ENCODE results near the gene ABCB4. TPM values are rescaled to one million over a fixed set of nuclear protein-coding genes. Genes with fewer than 3 reads are reported as not detected.

ABCB4 gene
- total RNA-seq, 1 donor from 2014 or later: 2.5 TPM

- Mint-ChIP-seq H3K27ac (ENCODE audit: unreplicated experiment) (no peak overlapping the region), H3K4me3 (ENCODE audit: unreplicated experiment) (no peak overlapping the region), H3K27me3 (ENCODE audit: unreplicated experiment) (no peaks in the 10 kb centered on the region), H3K36me3 (ENCODE audit: unreplicated experiment) (no peaks in the 10 kb centered on the region), H3K9me3 (ENCODE audit: unreplicated experiment) (no peaks in the 10 kb centered on the region), H3K4me1 (ENCODE audit: low read depth, unreplicated experiment) (no peaks in the 10 kb centered on the region)
- TF ChIP-seq CTCF (IDR thresholded peaks at IDR 0.05; ENCODE audit: partially characterized antibody, unreplicated experiment): no peak
- no peak for DNase-seq
Observed at GRCh38 chr7:87482115-87482514, 6.6 kb upstream of the ABCB4 start.

DNA sequence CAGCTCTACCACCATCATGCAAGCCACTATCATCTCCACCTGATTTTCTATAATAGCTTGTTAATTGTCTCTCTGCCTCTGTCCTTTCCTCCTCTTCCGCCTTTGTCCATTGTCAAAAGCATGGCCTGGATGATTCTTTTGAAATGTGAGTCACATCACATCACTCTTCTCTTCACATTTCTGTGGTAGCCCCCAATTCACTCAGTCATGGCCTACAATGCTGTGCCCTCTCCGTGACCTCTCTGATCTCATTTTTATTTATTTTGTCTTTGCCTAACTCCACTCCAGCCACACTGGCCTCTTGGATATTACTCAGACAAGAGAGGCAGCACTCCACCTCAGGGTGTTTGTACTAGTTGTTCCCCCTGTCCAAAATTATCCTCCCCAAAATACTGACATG, 4.9 kb upstream of the ABCB4 start:
- H3K27me3 Mint-ChIP-seq (ENCODE audit: unreplicated experiment): peaks cover 3% of the 10 kb centered on the region
- H3K36me3 Mint-ChIP-seq (ENCODE audit: unreplicated experiment): no peaks in the 10 kb centered on the region
- no peaks in the 10 kb centered on the region for H3K4me1 Mint-ChIP-seq (ENCODE audit: low read depth, unreplicated experiment)
- H3K9me3 Mint-ChIP-seq (ENCODE audit: unreplicated experiment): no peaks in the 10 kb centered on the region
- no peak for TF ChIP-seq CTCF (IDR thresholded peaks at IDR 0.05; ENCODE audit: partially characterized antibody, unreplicated experiment)
- DNase-seq: no peak
- no peak overlapping the region for H3K27ac Mint-ChIP-seq (ENCODE audit: unreplicated experiment)
- no peak overlapping the region for H3K4me3 Mint-ChIP-seq (ENCODE audit: unreplicated experiment)

DNA sequence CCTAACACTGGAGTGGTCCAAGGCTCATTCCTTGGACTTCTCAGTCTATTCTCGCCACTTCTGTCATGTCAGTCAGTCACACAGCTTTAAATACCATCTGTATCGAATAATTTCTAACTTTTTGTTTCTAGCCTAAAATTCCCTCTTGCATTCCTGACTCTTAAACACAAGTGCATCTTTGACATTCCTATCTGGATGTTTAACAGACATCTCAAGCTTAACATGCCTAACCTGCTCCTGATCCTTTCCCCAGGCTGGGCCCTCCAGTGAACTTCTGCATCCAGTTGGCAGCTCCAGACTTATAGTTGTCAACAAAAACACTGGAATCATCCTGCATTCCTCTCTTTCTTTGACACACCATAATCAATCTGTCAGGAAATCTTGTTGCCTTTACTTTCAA, 4.5 kb upstream of the ABCB4 start:
- no peaks in the 10 kb centered on the region for H3K9me3 Mint-ChIP-seq (ENCODE audit: unreplicated experiment)
- peaks cover 3% of the 10 kb centered on the region for H3K27me3 Mint-ChIP-seq (ENCODE audit: unreplicated experiment)
- TF ChIP-seq CTCF (IDR thresholded peaks at IDR 0.05; ENCODE audit: partially characterized antibody, unreplicated experiment): no peak
- DNase-seq: no peak
- no peak overlapping the region for H3K4me3 Mint-ChIP-seq (ENCODE audit: unreplicated experiment)
- H3K36me3 Mint-ChIP-seq (ENCODE audit: unreplicated experiment): no peaks in the 10 kb centered on the region
- no peaks in the 10 kb centered on the region for H3K4me1 Mint-ChIP-seq (ENCODE audit: low read depth, unreplicated experiment)
- H3K27ac Mint-ChIP-seq (ENCODE audit: unreplicated experiment): no peak overlapping the region

GRCh38 chr7:87476179-87476557, 688 bp upstream of the ABCB4 start:
- Mint-ChIP-seq H3K4me3 (ENCODE audit: unreplicated experiment) (peak overlapping the region; percentile 57), H3K27me3 (ENCODE audit: unreplicated experiment) (peaks cover 3% of the 10 kb centered on the region), H3K4me1 (ENCODE audit: low read depth, unreplicated experiment) (peaks cover 6% of the 10 kb centered on the region), H3K36me3 (ENCODE audit: unreplicated experiment) (no peaks in the 10 kb centered on the region), H3K9me3 (ENCODE audit: unreplicated experiment) (no peaks in the 10 kb centered on the region), H3K27ac (ENCODE audit: unreplicated experiment) (no peak overlapping the region)
- DNase-seq: no peak
- TF ChIP-seq CTCF (IDR thresholded peaks at IDR 0.05; ENCODE audit: partially characterized antibody, unreplicated experiment): no peak

DNA sequence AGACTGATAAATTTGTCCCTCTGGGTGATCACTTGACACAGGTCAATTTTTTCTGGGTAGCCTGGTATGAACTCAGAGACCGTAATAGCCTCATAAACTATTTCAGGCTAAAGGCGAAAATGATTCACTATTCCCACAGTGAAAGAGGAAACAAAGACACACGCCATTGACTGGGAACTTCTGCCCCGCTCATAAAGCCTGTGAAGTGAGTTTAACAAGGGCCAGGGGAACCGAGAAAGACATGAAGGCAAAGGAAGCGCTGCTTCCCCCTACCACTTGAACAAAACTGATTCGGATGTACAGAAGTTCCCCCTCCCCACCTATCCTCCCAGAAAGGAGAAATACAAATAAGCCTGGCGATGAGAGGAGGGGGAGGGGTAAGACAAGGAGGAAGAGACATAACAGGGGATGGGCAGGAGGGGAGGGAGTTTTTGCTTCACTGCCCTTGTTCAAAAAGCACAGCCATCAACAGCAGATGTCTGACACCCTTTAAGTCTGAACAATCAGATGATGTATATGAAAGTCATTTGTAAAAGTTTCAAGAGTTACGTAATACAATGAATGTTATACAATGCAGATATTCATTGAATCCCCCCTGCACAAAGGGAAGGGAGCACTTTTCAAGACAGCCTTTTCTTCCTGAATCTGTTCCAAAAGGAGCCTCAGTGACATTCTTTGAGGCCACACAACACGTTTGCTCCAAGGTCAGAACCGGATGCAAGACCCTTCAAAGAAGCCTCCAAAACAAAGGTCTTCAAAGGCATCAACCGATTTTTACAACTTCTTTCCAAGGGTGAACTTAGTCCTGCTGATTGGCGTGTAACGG, 734 bp downstream of the ABCB4 start:
- no peaks in the 10 kb centered on the region for H3K9me3 Mint-ChIP-seq (ENCODE audit: unreplicated experiment)
- no peaks in the 10 kb centered on the region for H3K36me3 Mint-ChIP-seq (ENCODE audit: unreplicated experiment)
- H3K4me3 Mint-ChIP-seq (ENCODE audit: unreplicated experiment): peak overlapping the region; percentile 73
- H3K27ac Mint-ChIP-seq (ENCODE audit: unreplicated experiment): no peak overlapping the region
- peaks cover 3% of the 10 kb centered on the region for H3K27me3 Mint-ChIP-seq (ENCODE audit: unreplicated experiment)
- peaks cover 6% of the 10 kb centered on the region for H3K4me1 Mint-ChIP-seq (ENCODE audit: low read depth, unreplicated experiment)
- no peak for TF ChIP-seq CTCF (IDR thresholded peaks at IDR 0.05; ENCODE audit: partially characterized antibody, unreplicated experiment)
- no peak for DNase-seq

All from glutamatergic neuron (in vitro differentiated cells).